GM20431 (cell line): ENCODE measurements around the gene PRKCI.
"Not testable (repeated sequence)": the region's sequence is repeated elsewhere in the genome, so short reads cannot be mapped to it uniquely, and the experiment has no call there.

ENCODE experiments used
- in situ Hi-C: fragments of 300-500 bp; cut with MseI, MboI; formaldehyde crosslinking; loops from one replicate; pipeline ENCODE4 v1.15.0; 2020; ENCODE audit warnings: low sequenced_read_pairs; ENCODE audit not compliant: unreplicated experiment

PRKCI gene

DNA sequence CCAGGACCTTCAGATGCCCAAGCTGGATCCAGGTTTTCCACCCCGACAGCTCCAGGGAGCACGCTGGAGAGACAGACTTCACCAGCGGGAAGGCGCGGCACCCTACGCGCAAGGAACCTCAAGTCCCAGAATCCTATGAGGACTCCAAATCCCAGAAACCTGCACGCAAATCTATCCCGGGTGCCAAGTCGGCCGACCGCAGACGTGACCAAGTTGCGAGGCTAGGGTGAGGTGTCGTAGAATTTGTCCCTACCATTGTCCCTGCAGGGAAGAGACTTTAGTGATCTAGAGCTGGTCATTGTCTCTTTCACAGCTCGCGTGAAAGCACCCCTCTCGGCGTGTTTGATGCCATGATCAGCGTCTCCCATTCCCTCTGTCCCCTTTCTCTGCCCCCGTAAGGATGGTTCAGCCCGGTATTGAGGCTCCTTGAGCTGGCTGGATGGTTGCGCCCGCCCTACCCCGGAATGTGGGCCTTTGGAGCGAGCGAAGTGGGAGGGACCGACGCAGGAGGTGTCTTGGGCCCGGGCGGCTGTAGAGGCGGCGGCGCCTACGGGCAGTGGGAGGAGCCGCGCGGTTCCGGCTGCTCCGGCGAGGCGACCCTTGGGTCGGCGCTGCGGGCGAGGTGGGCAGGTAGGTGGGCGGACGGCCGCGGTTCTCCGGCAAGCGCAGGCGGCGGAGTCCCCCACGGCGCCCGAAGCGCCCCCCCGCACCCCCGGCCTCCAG is at the start of gene PRKCI:
TSS of gene PRKCI (plus strand) at position 501 of the 723 bp plus-strand sequence. CDS start 246 bp downstream, outside the sequence.
- in situ Hi-C loops = no loop called here

DNA sequence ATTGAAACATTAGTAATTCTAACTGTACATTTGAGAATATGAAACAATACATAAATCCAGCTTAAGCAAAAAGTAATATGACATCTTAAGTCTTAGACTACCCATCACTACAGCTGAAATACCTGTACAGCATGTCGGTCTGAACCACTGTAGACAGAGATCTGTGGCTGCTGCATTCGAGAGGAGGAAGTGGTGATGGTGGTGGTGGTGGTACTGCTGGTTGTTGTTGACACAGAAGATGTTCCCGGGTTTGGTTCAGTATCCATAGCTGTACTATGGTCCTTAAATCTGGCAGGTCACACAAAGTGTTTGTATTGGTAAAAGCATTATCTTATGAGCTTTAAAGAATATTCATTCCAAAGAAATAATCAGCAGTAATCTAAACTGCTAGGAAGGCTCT is 43.6 kb upstream of the PRKCI start:
- in situ Hi-C loops = no loop called here

DNA sequence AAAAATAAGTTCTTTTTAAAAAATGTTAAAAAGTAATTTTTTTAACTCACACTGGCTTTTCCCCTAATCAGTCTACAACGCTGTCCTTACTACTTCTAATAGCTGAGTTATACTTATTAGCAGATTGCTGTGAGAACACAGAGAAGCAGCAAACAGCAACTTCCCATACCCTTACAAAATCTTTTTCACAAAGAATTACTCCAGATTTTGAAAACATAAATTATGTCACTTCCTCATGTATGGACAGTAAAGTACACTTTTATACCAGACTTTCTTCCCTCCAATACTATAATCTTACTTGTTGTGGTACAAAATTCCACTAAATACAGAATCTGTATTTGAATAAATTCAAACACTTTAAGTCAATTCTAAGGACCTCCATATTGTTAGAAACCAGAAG is 42.8 kb upstream of the PRKCI start:
- in situ Hi-C loops = no loop called here

DNA sequence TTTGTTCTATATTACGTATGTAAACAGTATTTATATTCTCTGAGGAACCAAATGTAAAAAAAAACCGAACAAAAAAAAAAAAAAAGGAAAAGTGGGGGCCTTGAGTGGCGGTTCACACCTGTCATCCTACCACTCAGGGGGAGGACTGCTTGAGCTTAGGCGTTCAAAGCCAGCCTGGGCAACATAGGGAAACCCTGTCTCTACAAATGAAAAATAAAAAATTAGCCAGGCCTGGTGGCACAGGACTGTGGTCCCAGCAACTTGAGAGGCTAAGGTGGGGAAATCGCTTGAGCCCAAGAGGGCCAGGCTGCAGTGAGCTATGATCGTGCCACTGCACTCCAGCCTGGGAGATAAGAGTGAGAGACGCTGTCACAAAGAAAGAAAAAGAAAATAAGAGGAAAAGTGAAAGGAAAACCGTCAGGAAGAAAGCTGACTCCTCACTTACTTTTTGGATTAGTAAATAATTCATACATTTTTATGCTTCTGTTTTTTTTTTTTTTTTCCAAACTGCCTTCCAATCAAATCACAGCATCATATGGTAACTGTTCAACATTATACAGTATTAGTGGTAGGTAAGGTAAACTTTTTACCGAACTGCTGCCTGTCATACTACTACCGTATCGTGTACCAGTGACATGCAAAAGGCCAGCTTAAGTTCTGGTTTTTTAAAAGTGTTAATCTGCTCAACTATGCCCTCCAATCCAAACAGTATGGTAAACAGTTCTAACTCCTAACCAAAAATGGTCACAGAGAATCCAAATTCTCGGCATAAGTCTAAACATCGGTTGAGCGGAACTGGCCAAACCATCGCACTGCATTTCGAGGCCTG is 41.9 kb upstream of the PRKCI start:
- in situ Hi-C loops = no loop called here

DNA sequence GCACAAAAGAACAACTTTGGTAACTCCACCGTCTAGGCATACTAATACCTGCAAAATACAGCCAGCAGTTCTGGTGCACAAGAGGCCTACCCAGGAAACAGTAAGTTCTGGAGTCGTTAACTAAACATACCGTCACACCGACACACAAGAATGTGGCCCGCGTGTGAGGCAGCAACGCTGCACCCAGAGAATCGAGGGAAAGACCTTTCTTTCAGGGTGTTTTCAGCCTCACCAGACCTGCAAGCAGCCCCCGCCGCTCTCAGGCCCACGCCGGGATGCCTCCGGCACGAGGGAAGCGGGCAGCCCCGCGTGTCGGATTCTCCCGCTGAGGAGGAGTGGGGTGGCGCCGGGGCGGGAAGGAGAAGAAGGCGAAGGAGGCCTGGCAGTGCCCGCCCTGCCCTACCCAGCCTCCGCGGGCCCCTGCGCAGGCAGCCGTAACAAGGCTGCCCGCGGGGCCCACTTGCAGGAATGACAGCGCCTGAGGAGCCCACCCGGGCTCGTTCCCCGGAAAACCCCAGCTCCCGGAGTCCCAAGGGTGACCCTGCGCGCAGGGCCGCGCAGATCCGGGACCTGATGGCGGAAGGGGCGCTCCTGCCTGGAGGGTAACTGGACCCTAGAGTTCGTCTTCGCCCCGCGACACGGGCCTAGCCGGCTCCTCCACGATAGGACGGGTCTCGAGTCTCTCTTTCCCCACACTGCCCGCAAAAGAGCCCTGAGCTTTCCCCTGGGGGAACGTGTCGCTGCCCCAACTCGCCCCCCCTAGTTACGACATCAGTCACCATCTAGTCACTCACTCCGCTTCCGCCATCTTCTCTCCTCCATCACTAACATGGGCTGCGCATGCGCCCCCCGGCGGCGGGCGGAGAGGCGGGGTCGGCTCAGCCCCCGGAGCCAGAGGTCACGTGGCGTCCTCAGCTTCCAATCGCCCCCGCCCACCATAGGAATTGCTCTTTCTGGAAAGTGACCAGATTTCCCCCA is 41.0 kb upstream of the PRKCI start, which contains the start of gene PHC3:
TSS of gene PHC3 (minus strand) at position 826 of the 978 bp plus-strand sequence. CDS start at position 808, 18 bp downstream.
- in situ Hi-C loops = no loop called here

DNA sequence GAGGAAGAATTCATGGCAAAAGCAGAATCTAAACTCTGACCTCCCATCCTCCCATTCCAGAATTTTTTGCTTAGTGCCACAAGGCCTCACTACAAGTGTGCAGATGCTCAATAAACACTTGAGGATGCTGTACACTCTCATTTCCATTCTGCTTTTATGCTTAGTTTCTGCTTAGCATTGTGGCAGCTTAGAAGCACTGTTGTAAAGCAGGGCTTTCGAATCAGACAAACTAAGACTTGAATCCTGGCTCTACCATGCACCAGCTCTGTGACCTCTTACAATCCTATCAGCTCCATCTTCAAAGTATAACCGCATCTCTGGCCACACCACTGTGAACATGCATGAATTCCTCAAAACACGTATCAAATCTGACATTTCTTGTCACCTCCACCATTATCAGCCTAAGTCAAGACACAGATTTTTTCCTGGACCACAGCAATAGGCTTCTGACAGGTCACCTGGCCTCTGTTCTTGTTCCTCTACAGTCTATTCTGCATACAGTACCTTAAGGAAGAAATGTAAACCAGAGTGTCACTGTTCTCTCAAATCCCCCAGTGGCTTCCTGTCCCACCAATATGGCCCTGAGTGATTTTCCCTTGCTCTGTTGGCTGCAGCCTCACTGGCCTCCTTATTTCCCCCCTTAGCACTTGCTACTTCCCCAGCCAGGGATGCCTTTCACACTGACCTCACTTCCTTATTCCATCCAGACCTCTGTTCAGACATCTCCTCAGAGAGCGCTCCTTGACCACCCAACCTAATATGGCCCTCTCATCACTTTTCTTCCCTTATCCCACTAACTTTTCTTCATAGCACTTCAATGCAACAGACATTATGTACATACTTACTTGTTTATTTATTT is 32.6 kb upstream of the PRKCI start:
- in situ Hi-C loops = no loop called here

DNA sequence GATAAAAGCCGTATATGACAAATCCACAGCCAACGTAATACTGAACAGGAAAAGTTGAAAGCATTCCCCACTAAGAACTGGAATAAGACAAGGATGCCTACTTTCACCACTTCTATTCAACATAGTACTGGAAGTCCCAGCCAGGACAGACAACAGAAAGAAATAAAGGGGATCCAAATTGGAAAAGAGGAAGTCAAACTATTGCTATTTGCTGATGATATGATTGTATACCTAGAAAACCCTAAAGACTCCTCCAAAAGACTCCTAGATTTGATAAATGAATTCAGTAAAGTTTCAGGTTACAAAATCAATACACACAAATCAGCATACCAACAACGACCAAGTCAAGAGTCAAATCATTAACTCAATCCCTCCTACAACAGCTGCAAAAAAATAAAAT is 26.5 kb upstream of the PRKCI start:
- in situ Hi-C loops = not testable (repeated sequence)

DNA sequence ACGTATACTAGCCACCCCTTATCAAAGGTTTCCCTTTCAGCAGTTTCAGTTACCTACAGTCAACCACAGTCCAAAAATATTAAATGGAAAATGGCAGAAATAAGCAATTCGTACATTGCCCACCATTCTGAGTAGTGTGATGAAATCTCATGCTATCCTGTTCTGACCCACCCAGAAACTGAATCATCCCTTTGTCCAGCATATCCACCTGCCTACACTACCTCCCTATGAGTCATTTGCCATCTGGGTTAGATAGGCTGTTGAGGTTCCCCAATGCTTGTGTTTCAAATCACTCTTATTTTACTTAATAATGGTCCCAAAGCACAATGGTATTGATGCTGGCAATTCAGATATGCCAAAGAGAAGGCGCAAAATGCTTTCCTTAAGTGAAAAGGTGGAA is 25.4 kb upstream of the PRKCI start:
- in situ Hi-C loops = no loop called here

DNA sequence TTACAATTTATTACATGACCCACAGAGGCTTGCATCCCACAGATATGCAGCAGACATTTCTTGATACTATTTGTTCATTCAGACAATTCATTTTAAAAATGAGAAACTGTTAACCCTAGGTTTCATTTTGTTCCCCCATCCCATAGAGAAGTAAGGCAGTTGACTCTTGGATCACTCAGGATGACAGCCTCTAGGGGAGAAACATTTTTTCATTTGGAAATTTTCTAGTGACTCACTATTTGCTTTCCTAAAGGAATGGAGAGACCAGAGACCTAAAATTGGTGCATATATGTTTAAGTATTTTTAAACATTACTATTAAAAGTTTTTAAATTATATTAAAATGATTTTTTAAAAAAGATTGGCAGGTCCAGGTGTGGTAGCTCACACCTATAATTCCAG is 21.2 kb upstream of the PRKCI start:
- in situ Hi-C loops = no loop called here

DNA sequence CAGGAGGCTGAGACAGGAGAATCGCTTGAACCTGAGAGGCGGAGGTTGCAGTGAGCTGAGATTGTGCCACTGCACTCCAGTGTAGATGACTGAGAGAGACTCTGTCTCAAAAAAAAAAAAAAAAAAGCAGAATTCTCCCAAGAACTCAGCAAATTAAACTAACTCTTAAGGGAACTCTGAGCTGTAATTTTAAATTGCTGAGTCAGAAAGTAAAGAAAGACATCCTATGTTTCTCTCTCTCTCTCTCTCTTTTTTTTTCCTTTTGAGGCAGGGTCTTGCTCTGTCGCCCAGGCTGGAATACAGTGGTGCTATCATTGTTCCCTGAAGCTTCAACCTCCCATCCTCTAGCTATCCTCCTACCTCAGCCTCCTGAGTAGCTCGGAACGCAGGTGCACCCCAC is 20.7 kb upstream of the PRKCI start:
- in situ Hi-C loops = no loop called here

DNA sequence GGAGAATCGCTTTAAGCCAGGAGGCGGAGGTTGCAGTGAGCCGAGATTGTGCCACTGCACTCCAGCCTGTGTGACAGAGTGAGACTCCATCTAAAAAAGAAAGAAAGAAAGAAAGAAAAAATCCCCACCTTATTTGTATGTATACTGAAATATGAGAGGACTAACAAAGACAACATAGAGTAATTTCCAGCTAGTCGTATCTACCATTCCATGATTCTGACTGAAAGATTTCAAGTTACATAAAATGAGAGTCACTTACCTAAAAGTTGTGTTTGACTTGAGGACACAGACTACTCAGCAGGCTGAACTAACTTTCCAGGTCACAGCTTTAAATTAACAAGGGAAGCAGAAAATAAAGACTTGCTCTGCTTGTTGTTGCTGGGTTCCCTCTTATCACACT is 18.8 kb upstream of the PRKCI start:
- in situ Hi-C loops = no loop called here

DNA sequence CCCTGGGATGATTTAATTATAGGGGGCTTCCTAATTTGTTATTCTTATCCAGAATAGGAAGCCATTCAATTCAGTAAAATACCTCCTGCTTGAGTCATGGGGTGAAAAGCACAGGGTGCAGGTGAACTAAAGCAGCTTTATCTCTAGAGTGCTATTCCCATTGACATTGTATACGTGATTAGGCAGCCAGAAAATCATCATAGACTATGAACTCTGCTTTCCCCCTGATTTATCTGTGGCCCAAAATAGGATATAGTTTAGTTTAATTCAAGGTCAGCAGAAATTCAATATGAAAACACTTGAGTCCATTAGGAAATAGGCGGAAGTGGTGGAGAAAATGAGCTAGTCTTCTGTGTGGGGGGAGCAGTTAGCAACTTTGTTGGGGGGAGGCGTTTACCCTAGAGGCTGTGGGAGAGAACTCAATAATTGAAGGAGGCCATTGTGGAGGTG is 18.2 kb upstream of the PRKCI start:
- in situ Hi-C loops = no loop called here

DNA sequence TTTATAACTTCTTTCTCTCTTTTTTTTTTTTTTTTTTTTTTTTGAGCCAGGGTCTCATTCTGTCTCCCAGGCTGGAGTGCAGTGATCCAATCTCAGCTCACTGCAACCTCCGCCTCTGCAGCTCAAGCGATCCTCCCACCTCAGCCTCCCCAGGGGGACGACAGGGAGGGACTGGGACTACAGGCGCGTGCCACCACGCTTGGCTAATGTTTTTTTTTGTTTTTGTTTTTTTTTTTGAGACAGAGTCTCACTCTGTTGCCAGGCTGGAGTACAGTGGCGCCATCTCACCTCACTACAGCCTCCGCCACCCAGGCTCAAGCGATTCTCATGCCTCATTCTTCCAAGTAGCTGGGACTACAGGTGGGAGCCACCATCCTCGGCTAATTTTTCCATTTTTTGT is 17.7 kb upstream of the PRKCI start:
- in situ Hi-C loops = no loop called here

DNA sequence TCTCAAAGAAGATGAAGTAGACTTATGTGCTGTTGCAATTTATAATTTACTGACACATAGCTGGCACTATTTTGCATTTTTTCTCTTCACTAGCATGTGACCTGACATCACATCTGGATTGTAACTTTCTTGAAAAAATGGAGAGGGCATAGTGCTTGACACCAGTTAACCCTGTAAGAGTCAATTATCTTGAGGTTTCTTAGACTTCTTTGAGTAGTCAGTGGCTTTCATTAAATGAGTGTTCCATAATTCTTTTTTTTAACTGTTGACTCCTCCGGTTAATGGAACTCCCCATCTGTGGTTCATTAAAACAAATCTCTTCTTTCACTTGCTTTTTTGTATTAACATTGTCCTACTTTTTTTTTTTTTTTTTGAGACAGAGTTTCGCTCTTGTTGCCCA is 16.9 kb upstream of the PRKCI start:
- in situ Hi-C loops = no loop called here

DNA sequence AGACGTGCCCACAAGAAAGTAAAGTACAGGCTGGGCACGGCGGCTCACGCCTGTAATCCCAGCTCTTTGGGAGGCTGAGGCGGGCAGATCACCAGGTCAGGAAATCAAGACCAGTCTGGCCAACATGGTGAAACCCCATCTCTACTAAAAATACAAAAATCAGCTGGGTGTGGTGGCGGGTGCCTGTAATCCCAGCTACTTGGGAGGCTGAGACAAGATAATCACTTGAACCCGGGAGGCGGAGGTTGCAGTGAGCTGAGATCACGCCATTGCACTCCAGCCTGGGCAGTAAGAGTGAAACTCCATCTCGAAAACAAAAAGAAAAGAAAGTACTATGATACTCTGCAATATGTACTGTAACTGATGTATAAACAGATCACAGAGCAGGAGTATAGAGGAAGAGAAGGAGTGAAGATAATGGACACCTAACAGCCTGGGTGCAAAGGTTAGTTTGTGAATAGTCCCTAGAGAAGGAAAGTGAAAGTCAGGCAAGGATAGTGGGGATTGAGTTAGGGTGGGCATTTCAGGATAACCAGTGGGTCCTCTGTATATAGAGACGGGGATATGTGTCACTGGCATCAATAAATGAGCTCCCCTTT is 16.0 kb upstream of the PRKCI start:
- in situ Hi-C loops = not testable (repeated sequence)

DNA sequence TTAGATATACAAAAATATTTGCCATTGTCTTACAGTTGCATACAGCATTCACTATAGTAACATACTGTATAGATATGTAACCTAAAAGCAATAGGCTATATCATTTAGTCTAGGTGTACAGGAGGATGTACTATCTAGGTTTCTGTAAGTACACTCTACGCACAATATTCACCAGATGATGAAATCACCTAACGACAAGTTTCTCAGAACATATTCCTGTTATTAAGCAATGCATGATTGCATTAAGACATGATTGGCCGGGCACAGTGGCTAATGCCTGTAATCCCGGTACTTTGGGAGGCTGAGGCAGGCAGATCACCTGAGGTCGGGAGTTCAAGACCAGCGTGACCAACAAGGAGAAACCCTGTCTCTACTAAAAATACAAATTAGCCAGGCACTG is 14.5 kb upstream of the PRKCI start:
- in situ Hi-C loops = no loop called here

DNA sequence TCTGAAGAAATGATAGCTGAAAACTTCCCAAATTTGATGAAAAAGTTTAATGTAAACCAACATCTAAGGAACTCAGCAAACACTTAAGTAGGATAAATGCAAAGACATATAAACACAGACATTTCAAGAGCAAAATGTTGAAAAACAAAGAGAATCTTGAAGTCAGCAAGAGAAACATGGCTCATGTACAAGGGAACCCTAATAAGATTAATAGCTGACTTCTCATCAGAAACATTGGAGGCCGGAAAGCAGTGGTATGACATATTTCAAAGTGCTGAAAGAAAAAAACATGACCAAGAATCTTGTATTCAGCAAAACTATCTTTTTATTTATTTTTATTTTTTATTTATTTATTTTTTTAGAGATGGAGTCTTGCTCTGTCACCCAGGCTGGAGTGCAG is 10.6 kb upstream of the PRKCI start:
- in situ Hi-C loops = no loop called here

DNA sequence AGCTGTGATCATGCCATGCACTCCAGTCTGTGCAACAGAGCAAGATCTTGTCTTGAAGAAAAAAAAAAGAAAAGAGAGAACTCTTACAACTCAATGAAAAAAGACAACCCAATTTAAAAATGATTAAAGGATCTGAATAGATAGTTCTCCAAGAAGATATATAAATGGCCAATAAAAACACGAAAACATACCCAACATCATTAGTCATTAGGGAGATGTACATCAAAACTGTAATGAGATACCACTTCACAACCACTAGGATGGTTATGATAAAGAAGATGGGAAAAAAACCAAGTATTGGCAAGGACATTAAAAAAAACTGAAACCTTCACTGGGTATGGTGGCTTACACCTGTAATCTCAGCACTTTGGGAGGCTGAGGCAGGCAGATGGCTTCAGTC is 2.4 kb upstream of the PRKCI start:
- in situ Hi-C loops = no loop called here

DNA sequence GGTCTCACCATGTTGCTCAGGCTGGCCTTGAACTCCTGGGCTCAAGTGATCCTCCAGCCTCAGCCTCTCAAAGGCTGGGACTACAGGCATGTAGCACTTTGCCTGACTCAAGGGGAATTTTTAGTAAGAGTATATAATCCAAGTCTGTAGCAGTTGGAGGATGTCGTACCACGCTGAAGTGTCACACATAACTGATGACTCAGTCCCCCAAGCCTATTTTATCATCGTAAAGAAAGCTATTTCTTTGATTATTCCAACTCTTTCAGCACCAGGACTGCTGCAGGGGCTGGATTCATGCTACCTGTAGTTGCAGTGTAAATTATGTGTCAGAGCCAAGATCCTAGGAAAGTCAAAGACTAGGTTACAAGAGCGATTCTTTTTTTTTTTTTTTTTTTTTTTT is 1.4 kb upstream of the PRKCI start:
- in situ Hi-C loops = no loop called here
